RWPE2 (cell line): ENCODE results near the gene ZNF776.

Experiments used
- ATAC-seq: fragments of 200-7000 bp; cut with Tn5 transposase; 3 replicates; pipeline ENCODE4 v1.9.1; 2021; ENCODE audit warnings: low read depth
- DNase-seq: peaks from one replicate; pipeline ENCODE4 v3.0.0-alpha.2; 2020; ENCODE audit warnings: low spot score
- H3K27ac ChIP-seq: fragments of 450-650 bp; 2 replicates; pipeline ENCODE4 v1.5.1; 2017; ENCODE audit warnings: mild to moderate bottlenecking; ENCODE audit not compliant: poor library complexity, severe bottlenecking
- H3K27me3 ChIP-seq: fragments of 250-450 bp; sonication (Bioruptor Pico); 2 replicates; pipeline ENCODE4 v1.5.1; 2021; ENCODE audit warnings: mild to moderate bottlenecking, moderate library complexity; ENCODE audit not compliant: insufficient read depth, poor library complexity, severe bottlenecking
- H3K36me3 ChIP-seq: fragments of 250-450 bp; sonication (Bioruptor Pico); 2 replicates; pipeline ENCODE4 v1.5.1; 2020; ENCODE audit warnings: low read depth, mild to moderate bottlenecking, moderate library complexity
- H3K4me1 ChIP-seq: fragments of 250-450 bp; sonication (Bioruptor Pico); 2 replicates; pipeline ENCODE4 v1.5.1; 2021; ENCODE audit warnings: mild to moderate bottlenecking, moderate library complexity; ENCODE audit not compliant: insufficient read depth, poor library complexity, severe bottlenecking
- H3K4me3 ChIP-seq: fragments of 250-450 bp; sonication (Bioruptor Pico); 2 replicates; pipeline ENCODE4 v1.5.1; 2021; ENCODE audit warnings: mild to moderate bottlenecking, moderate library complexity; ENCODE audit not compliant: severe bottlenecking
- H3K9me3 ChIP-seq: fragments of 250-450 bp; sonication (Bioruptor Pico); 2 replicates; pipeline ENCODE4 v1.5.1; 2021; ENCODE audit warnings: mild to moderate bottlenecking, moderate library complexity; ENCODE audit not compliant: severe bottlenecking
- CTCF ChIP-seq: fragments of 450-650 bp; IDR thresholded peaks from one replicate; pipeline ENCODE4 v1.5.1; 2017; ENCODE audit warnings: mild to moderate bottlenecking, moderate library complexity; ENCODE audit not compliant: poor library complexity, severe bottlenecking

Gene ZNF776

DNA sequence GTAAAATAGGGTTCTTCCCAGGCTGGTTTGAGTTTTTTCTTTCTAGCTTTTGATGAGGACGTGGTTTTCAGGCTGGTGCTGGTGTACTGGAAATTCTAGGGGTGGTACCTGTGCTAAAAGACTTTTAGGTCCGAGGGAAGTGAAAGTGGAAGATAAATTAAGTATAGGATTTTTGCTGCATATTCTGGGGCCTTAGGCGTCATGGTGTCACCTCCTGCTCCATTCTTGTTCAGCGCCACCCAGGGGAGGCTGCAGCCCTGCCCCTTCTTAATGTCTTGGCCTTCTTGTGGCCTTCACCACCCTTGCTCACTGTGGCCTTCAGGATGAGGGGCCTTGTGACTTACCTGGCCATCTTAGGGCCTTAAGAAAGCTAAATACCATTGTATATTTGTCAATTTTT is 55.7 kb downstream of the ZNF776 start:
- no peak for TF ChIP-seq CTCF
- H3K9me3 ChIP-seq = no peaks in the 10 kb centered on the region
- ATAC-seq (no peak), DNase-seq (no peak)
- peaks cover 16% of the 10 kb centered on the region for H3K36me3 ChIP-seq
- no peak overlapping the region for H3K4me3 ChIP-seq
- peak overlapping the region; percentile 85 for H3K27ac ChIP-seq
- H3K4me1 ChIP-seq = peaks cover 62% of the 10 kb centered on the region
- H3K27me3 ChIP-seq = no peaks in the 10 kb centered on the region

- Histone ChIP-seq H3K27ac (peak overlapping the region; percentile 85), H3K4me1 (peaks cover 62% of the 10 kb centered on the region), H3K27me3 (no peaks in the 10 kb centered on the region), H3K4me3 (peak overlapping the region; percentile 36), H3K36me3 (peaks cover 25% of the 10 kb centered on the region), H3K9me3 (no peaks in the 10 kb centered on the region)
- ATAC-seq (no peak; the same call in 1 of the 3 replicates), DNase-seq (no peak)
- no peak for TF ChIP-seq CTCF
Measured at GRCh38 chr19:57803265-57803593, 56.6 kb downstream of the ZNF776 start.

- Histone ChIP-seq H3K4me3 (peak overlapping the region; percentile 36), H3K27ac (peak overlapping the region; percentile 85), H3K4me1 (peaks cover 58% of the 10 kb centered on the region), H3K27me3 (no peaks in the 10 kb centered on the region), H3K9me3 (no peaks in the 10 kb centered on the region), H3K36me3 (peaks cover 28% of the 10 kb centered on the region)
- DNase-seq (no peak), ATAC-seq (peak; percentile 58)
- no peak for TF ChIP-seq CTCF
Measured at GRCh38 chr19:57803594-57804325, 57.1 kb downstream of the ZNF776 start.

DNA sequence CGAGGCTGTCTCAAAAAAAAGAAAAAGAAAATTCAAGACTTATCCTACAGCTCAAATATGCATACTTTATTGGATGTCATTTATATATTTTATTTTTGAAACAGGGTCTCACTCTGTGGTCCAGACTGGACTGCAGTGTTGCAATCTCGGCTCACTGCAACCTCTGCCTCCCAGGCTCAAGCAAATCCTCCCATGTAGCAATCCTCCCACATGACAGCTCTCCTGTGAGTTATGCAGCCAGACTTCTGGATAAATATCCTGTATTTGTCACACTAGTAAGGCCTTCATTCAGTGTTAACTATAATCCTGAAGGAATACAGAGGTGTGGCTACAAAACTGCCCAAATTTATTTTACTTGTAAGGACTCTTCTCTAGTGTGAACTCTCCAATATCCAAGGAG is 60.9 kb downstream of the ZNF776 start:
- Histone ChIP-seq H3K4me1 (peaks cover 20% of the 10 kb centered on the region), H3K36me3 (peaks cover 54% of the 10 kb centered on the region), H3K4me3 (no peak overlapping the region), H3K27ac (no peak overlapping the region), H3K9me3 (no peaks in the 10 kb centered on the region), H3K27me3 (no peaks in the 10 kb centered on the region)
- TF ChIP-seq CTCF = no peak
- DNase-seq (no peak), ATAC-seq (no peak)
